GM10248 (cell line): ENCODE data around the gene UBN1.
A peak's percentile ranks its signal among the peaks of the same experiment; 100 is the strongest.

Experiments
- CTCF ChIA-PET: fragments of 300-600 bp; sonication (Branson Sonifier 250); formaldehyde crosslinking; extraction: SDS; loops from one replicate; lab custom pipeline; 2021; ENCODE audit warnings: antibody characterized with exemption; lab: Yijun Ruan, JAX
- POLR2A ChIA-PET: fragments of 350-650 bp; sonication (Branson Sonifier 250); formaldehyde crosslinking; extraction: SDS; loops from one replicate; lab custom pipeline; 2020; ENCODE audit warnings: antibody characterized with exemption; lab: Yijun Ruan, JAX
- DNase-seq: peaks from one replicate; pipeline ENCODE4 v3.0.0; 2012; ENCODE audit errors: extremely low spot score
- CTCF ChIP-seq: IDR thresholded peaks from 2 replicates; pipeline ENCODE4 v1.5.1; 2012; ENCODE audit warnings: mild to moderate bottlenecking, low read depth; ENCODE audit errors: extremely low read depth, missing control alignments, control extremely low read depth

Gene UBN1

GRCh38 chr16:4801051-4801961 is 46.0 kb upstream of the UBN1 start:
- no peak for DNase-seq
- ChIA-PET CTCF (interaction anchor here (1.8 kb wide), 1 partner anchor 110 kb away, joined by 4 read pairs; no protein-coding TSS in a partner anchor), POLR2A (interaction anchor here (1.3 kb wide), 1 partner anchor 29 kb away, joined by 3 read pairs; no protein-coding TSS in a partner anchor)
- no peak for TF ChIP-seq CTCF

- no peak for TF ChIP-seq CTCF
- peak; percentile 85 for DNase-seq
- ChIA-PET CTCF (interaction anchor here (1.0 to 1.8 kb wide), 4 partner anchors 10 to 295 kb away, joined by 3 to 4 read pairs (median 4); no protein-coding TSS in a partner anchor), POLR2A (interaction anchor here (1.3 kb wide), 1 partner anchor 30 kb away, joined by 3 read pairs; no protein-coding TSS in a partner anchor)
These were observed 45.2 kb upstream of the UBN1 start, which contains the start of gene ROGDI for GRCh38 chr16:4801962-4802658. Gene ROGDI, minus strand, starts transcription at chr16:4802633. Its CDS starts 62 bp downstream, at chr16:4802571.

- peak; percentile 98 for DNase-seq
- no peak for TF ChIP-seq CTCF
- ChIA-PET POLR2A (no interaction called here), CTCF (interaction anchor here (1.0 to 1.8 kb wide), 4 partner anchors 9 to 296 kb away, joined by 3 to 4 read pairs (median 4); no protein-coding TSS in a partner anchor)
These were observed 44.5 kb upstream of the UBN1 start for GRCh38 chr16:4802659-4803287.

- CTCF ChIA-PET: interaction anchor here (1.0 to 1.8 kb wide), 4 partner anchors 9 to 296 kb away, joined by 3 to 4 read pairs (median 4); no protein-coding TSS in a partner anchor
- POLR2A ChIA-PET: no interaction called here
- no peak for DNase-seq
- no peak for TF ChIP-seq CTCF
These were observed 43.9 kb upstream of the UBN1 start for GRCh38 chr16:4803401-4803844.

GRCh38 chr16:4803898-4804762 is 43.2 kb upstream of the UBN1 start:
- CTCF ChIA-PET: no interaction called here
- DNase-seq: no peak
- no peak for TF ChIP-seq CTCF
- POLR2A ChIA-PET: interaction anchor here (0.6 kb wide), 1 partner anchor 26 kb away, joined by 3 read pairs; no protein-coding TSS in a partner anchor
